Stimulated activated naive CD4-positive, alpha-beta T cell (primary cell): ENCODE results near the gene EXD3.
"Not testable (repeated sequence)": the region's sequence is repeated elsewhere in the genome, so short reads cannot be mapped to it uniquely, and the experiment has no call there.

Source experiments
- DNase-seq, 6 experiments: peaks; one replicate each; lab custom pipeline; 2025; lab: John Stamatoyannopoulos, UW

The EXD3 gene

DNA sequence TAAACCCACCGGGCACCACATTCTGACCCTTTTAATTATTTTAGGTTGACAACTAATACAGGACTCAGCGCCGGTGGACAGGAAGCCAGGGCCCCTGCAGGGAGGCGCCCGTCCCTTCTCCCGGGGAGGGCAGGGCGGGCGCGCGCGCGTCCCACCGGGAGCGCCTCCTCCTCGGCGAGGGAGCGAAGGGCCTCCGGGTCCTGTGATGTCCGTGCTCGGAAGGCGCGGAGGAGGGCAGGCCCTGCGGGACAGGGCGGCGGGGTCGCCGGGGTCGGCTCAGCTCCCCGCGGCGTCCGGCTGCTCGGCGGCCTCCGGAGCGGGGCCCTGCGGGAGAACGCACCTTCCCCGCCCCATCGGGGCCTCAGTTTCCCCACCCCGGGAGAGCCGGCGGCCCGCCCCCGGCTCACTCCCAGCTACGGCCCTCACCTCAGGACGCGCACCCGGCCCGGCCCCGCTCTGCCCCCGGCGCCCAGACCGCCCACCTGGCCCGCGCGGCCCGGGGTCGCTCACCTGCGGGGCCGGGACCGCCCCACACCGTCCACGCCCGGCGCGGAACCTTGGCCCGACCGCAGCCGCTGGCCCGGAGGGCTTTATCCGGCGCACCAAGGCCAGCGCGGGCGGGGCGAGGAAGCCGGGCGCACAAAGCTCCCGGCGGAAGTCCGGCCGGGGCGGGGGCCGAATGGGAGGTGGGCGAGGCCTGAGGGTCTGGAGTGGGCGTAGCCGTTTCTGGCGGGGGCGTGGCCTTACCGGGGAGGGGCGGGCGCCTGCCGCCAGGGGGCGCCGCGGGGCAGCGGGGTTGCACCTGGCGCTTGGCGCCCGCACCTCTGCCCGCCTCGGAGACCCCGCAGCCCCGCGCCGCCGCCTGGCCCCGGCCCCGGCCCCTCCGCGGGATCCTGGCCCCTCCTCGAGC lies at the start of gene EXD3, which contains the start of gene NOXA1:
EXD3 (minus strand) TSS at position 559 of the 910 bp plus-strand sequence. CDS start 27,805 bp downstream, outside the sequence.
NOXA1 (plus strand) TSS at position 790 of the 910 bp plus-strand sequence. CDS start 137 bp downstream, outside the sequence.
- DNase-seq: peak; percentile 78 to 93 (median 89)

GRCh38 chr9:137470785-137471184 lies 47.8 kb upstream of the EXD3 start:
- DNase-seq: no peak

GRCh38 chr9:137467896-137468295 lies 44.9 kb upstream of the EXD3 start:
- no peak for DNase-seq

- DNase-seq: no peak
Measured at GRCh38 chr9:137467161-137467581, 44.2 kb upstream of the EXD3 start.

GRCh38 chr9:137466389-137467085 lies 43.6 kb upstream of the EXD3 start:
- DNase-seq: not testable (repeated sequence)

- no peak for DNase-seq
Measured at GRCh38 chr9:137465720-137466388, 42.9 kb upstream of the EXD3 start.

DNA sequence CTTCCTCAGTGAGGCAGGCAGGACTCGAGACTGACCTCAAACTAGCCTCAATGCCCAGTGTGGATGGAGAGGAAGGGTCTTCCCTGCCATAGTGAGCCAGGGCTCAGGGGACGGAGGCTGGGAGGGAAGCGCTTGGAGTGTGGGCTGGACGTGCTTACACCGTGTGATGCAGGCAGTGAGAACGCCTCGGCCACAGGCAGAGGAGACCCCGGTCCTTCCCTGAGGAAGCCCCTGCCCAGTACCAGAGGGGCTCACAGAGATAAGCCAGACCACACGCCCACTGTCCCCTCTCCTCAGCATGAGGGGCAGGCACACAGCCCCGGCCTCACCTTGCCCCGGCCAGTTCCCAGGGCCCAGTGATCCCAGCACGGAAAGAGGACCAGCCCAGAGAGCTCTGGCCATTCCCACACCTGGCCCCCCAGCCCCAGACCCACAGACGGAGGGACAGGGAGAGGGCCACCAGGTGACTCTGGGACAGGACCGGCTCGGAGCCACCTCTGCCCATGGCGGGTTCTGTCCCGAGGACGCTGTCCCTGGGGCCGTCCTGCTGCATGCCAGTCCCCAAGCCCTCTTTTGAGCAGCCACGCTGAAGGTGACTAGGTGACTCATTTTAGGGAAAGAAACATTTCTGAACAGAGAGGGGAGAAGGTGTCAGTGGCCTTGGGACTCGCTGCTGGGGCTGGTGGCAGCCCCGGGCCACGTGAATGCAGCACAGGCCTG lies 42.2 kb upstream of the EXD3 start:
- DNase-seq: no peak

DNA sequence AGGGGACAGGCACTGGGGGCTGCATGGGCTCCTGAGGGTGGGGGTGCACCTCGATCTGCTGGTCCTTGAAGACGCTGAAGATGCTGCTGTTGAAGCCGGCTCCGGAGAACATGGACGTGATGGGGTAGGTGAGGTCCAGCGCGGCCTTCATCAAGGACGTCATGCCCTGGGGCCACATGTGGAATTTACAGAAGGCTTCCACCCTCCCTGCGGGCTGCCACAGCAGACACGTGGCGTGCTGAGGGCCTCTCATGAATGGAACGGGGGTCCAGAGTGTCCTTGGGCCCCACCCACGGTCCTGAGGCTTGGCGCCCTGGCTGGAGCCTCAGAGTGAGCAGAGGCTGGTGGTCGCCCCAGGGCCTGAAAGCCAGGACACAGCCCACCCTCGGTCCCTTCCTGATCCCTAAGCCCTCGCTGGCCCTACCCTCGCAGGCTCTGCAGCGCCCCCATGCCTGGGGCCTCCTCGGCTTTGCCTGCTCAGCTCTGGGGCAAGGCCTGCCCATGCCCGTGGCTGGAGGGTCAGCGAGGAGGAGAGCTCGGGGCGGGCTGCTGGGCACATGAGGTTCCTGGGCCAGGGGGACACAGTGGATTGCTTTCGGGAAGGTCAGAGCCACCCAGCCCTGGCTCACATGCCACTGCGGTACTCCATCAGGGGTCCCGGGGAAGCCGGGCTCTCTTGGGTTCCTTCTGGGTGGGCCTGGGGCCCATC lies 41.5 kb upstream of the EXD3 start:
- no peak for DNase-seq

GRCh38 chr9:137463931-137464290 lies 40.9 kb upstream of the EXD3 start:
- DNase-seq: no peak

GRCh38 chr9:137462986-137463930 lies 40.3 kb upstream of the EXD3 start:
- DNase-seq: no peak

DNA sequence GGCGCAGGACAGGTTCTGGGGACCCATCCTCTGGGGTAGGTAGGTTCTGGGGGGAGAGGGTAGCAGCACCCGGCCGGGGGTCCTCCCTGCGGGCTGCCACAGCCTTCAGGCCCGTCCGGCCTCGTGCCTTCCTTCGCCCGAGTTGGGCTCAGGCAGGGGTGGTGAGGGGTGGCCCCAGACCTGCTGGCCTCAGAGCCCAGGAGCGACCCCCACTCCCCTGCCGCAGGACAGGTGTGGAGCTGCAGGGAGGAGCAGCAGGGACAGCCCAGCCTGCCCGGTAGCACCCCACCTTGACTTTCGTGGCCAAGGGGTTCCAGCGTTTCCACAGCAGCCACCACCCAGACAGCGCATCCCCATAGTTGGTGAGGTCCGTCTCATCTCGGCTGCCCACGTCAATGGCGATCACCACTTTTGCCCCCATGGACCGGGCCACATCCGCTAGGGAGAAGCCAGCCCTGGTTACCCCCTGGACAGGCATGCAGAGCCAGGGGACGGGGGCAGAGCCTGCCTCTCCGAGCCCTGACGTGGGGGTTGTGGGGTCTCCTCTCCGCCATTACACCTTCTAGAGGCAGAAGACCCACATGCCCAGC lies 39.5 kb upstream of the EXD3 start:
- DNase-seq: peak in 1 of 6 experiments; percentile 55

GRCh38 chr9:137461663-137462395 lies 38.9 kb upstream of the EXD3 start:
- peak; percentile 68 to 91 (median 79) for DNase-seq

DNA sequence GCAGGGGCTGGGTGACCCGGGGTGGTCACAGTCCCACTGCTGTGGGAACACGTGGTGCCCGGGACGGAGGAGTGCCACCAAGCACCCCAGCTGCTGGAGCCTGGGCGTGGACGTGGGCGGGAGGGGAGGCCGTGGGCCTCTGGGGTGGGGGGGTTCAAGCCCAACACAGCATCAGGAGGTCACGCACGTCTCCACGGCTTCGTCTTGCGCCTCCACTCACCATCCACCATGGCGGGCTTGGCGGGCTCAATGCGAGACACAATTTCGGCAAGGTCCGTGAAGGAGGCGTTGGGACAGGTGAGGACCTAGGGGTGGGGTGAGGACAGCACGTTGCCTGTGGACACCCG lies 38.3 kb upstream of the EXD3 start:
- DNase-seq: peak in 1 of 6 experiments; percentile 42

DNA sequence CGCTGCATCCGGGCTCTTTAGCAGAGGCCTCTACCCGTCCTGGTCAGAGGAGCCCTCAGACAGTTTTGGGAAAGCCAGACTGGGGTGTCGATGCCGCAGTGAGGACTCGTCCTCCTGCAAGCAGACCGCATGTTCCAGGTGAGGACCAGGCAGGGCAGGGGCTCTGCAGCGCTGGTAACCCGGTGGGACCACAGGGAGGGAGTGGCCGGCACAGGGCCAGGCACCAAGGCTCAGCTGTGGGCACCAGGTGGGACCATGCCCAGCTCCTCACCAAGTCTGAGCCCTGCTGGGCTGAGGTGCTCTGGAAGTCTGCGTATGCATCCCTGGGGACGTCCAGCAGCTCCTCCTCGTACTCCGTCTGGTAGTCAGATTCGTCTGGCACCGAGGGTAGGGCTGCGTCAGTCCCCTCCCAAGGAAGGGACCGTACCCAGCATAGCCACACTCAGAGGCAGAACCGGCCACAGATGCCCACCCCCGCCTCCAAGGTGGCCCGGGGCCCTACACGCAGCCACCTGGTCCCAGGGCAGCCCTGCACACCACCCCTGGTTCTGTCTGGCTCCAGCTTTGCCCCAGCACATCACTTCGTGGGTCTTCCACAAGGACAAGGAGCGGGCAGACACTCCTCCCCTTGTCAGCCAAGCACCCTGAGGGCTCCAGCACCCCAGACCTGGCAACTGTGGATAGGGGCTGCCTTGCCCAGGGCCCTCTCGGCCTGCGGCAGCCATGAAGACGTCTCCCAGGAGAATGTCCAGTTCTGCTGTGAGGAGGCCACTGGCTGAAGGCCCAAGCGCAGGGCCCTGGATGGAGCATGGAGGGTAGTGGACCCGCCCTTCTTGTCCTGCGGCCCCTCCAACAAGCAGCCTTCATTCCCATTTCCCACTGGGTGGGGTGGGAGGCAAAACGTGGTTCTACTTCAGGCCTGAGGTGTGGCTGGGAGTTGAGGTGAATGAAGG lies 37.7 kb upstream of the EXD3 start:
- no peak for DNase-seq

- peak in 1 of 6 experiments; percentile 29 for DNase-seq
Measured at GRCh38 chr9:137459601-137460362, 36.8 kb upstream of the EXD3 start.

DNA sequence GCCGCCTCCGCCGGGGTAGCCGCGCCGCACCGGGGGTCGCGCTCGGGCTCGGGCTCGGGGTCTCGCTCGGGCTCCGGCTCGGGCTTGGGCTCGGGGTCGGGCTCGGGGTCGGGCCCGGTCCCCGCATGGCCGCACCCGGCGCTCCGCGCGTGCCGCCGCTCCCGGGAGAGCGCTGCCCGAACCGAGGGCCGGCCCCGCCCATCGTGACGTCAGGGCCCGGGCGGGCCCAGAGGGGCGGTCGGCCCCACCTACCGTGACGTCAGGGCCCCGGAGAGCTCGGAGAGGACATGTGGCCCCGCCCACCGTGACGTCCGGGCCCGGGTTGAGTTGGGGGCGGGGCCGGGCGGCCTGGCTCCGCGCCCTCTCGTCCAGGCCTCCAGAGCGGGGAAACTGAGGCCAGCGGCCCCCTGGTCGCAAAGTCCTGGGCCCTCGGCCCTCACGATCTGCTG lies 36.2 kb upstream of the EXD3 start, which contains the start of gene NSMF:
NSMF (minus strand) TSS at position 183 of the 449 bp plus-strand sequence. CDS start 232 bp downstream, outside the sequence.
- DNase-seq: peak; percentile 87 to 95 (median 91)
